Astrocyte of the hippocampus (primary cell): ENCODE data around the gene LAS1L.
"Not testable (repeated sequence)": the region's sequence is repeated elsewhere in the genome, so short reads cannot be mapped to it uniquely, and the experiment has no call there.

Experiments
- DNase-seq: peaks from one replicate; pipeline ENCODE4 v3.0.0; 2011; ENCODE audit warnings: low read depth, low spot score

The LAS1L gene

GRCh38 chrX:65517923-65518322, 16.7 kb downstream of the LAS1L start:
- DNase-seq = no peak

- DNase-seq = no peak
Observed at GRCh38 chrX:65516756-65517155, 17.8 kb downstream of the LAS1L start.

GRCh38 chrX:65513610-65514009, 21.0 kb downstream of the LAS1L start:
- DNase-seq = no peak

GRCh38 chrX:65509400-65509799, 25.2 kb downstream of the LAS1L start:
- no peak for DNase-seq

- no peak for DNase-seq
Observed at GRCh38 chrX:65508851-65509250, 25.7 kb downstream of the LAS1L start.

GRCh38 chrX:65502618-65503017, 32.0 kb downstream of the LAS1L start:
- DNase-seq = no peak

- DNase-seq = no peak
Observed at GRCh38 chrX:65493431-65493830, 41.2 kb downstream of the LAS1L start.

- no peak for DNase-seq
Observed at GRCh38 chrX:65491620-65492019, 43.0 kb downstream of the LAS1L start.

GRCh38 chrX:65488495-65488894, 46.1 kb downstream of the LAS1L start:
- DNase-seq = no peak

GRCh38 chrX:65480960-65481359, 53.6 kb downstream of the LAS1L start:
- no peak for DNase-seq

- DNase-seq = not testable (repeated sequence)
Observed at GRCh38 chrX:65479102-65479501, 55.5 kb downstream of the LAS1L start.

- no peak for DNase-seq
Observed at GRCh38 chrX:65476564-65476963, 58.0 kb downstream of the LAS1L start.

- DNase-seq = peak; percentile 74
Observed at GRCh38 chrX:65463550-65463949, 71.0 kb downstream of the LAS1L start.
